Measurements from ENCODE around the gene EN2.

DNA sequence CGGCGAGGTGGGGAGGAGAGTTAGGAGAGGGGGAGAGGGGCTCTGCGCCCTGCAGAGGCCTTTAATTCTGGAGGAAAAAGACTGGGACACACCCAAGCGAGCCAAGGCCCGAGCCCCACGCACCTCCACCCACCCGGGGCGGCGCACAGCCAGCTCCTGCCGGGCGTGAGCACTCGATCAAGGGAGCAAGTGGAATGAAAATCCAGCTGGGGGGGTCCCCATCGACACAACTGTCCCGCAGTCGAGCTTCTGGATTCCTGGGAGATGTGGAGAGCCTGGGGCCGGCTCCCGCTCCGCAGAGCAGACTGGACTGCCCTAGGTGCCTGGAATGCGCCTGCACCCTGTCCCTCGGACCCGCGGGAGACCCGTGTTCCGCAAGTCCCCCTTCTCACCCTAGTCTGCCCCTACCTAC lies 7.4 kb upstream of the EN2 start:
- TF ChIP-seq POLR2AphosphoS5 (IDR thresholded peaks at IDR 0.05; ENCODE audit: low read depth, low read length) (no peak), TAF1 (IDR thresholded peaks at IDR 0.05; ENCODE audit: low read depth, low read length) (no peak)
